OCI-LY7 (cell line): Measurements from ENCODE around the gene SLC25A46. TPM values are rescaled to one million over a fixed set of nuclear protein-coding genes. Genes with fewer than 3 reads are reported as not detected.

Experiments used
- total RNA-seq, 2 experiments: library from RNA; depleted of rRNA in 1 of 2; stranded (reverse); fragments of >200 nt in 1 of 2; shearing (Covaris generic) in 1 of 2; gene quantifications; 2 replicates each; pipeline ENCODE4 v1.2.3, GENCODE V29; 2014 to 2022

Gene SLC25A46
- total RNA-seq, 2 experiments from 2014 or later: 37.8 to 49.2 TPM

Other genes with a start within 250 kb of the SLC25A46 start
- 0.64 and 1.5 TPM in 2 replicates for gene TMEM232, start 12.3 kb upstream of the SLC25A46 start, total RNA-seq (2014; rRNA removed; shearing (Covaris generic))
- gene TMEM232, start 12.3 kb upstream of the SLC25A46 start, total RNA-seq (2022): 1.7 and 2.9 TPM in 2 replicates